ENCODE measurements around the gene NACA2.

Gene NACA2

GRCh38 chr17:61611323-61611722, 20.3 kb upstream of the NACA2 start:
- ChIA-PET CTCF (no interaction called here), POLR2A (ENCODE audit: low non-redundant PET) (no interaction called here)
- no peak overlapping the region for H3K27ac ChIP-seq
- no peak for DNase-seq (ENCODE audit: low spot score)
- no peak for TF ChIP-seq CTCF (conservative IDR thresholded peaks at IDR 0.05; ENCODE audit: low read depth)

GRCh38 chr17:61605692-61606091, 14.7 kb upstream of the NACA2 start:
- no peak overlapping the region for H3K27ac ChIP-seq
- DNase-seq (ENCODE audit: low spot score): no peak
- TF ChIP-seq CTCF (conservative IDR thresholded peaks at IDR 0.05; ENCODE audit: low read depth): no peak
- ChIA-PET CTCF (interaction anchor here (0.6 kb wide), 1 partner anchor 965 kb away, joined by 8 read pairs; no protein-coding TSS in a partner anchor), POLR2A (ENCODE audit: low non-redundant PET) (no interaction called here)

- ChIA-PET POLR2A (ENCODE audit: low non-redundant PET) (no interaction called here), CTCF (interaction anchor here (1.2 kb wide), 1 partner anchor 16 kb away, joined by 3 read pairs; no protein-coding TSS in a partner anchor)
- DNase-seq (ENCODE audit: low spot score): no peak
- TF ChIP-seq CTCF (conservative IDR thresholded peaks at IDR 0.05; ENCODE audit: low read depth): no peak
- no peak overlapping the region for H3K27ac ChIP-seq
Measured at GRCh38 chr17:61601297-61601696, 10.3 kb upstream of the NACA2 start.

- ChIA-PET POLR2A (ENCODE audit: low non-redundant PET) (no interaction called here), CTCF (interaction anchor here (1.2 kb wide), 1 partner anchor 15 kb away, joined by 3 read pairs; no protein-coding TSS in a partner anchor)
- no peak overlapping the region for H3K27ac ChIP-seq
- no peak for TF ChIP-seq CTCF (conservative IDR thresholded peaks at IDR 0.05; ENCODE audit: low read depth)
- DNase-seq (ENCODE audit: low spot score): no peak
Measured at GRCh38 chr17:61600621-61601020, 9.6 kb upstream of the NACA2 start.

- POLR2A ChIA-PET (ENCODE audit: low non-redundant PET): no interaction called here
- no peak for DNase-seq (ENCODE audit: low spot score)
- CTCF ChIA-PET: no interaction called here
- TF ChIP-seq CTCF (conservative IDR thresholded peaks at IDR 0.05; ENCODE audit: low read depth): no peak
- no peak overlapping the region for H3K27ac ChIP-seq
Measured at GRCh38 chr17:61599608-61600007, 8.6 kb upstream of the NACA2 start.

GRCh38 chr17:61598014-61598413, 7.0 kb upstream of the NACA2 start:
- ChIA-PET POLR2A (ENCODE audit: low non-redundant PET) (no interaction called here), CTCF (interaction anchor here (1.1 kb wide), 1 partner anchor 15 kb away, joined by 4 read pairs; no protein-coding TSS in a partner anchor)
- TF ChIP-seq CTCF (conservative IDR thresholded peaks at IDR 0.05; ENCODE audit: low read depth): no peak
- no peak for DNase-seq (ENCODE audit: low spot score)
- H3K27ac ChIP-seq: no peak overlapping the region

- TF ChIP-seq CTCF (conservative IDR thresholded peaks at IDR 0.05; ENCODE audit: low read depth): no peak
- POLR2A ChIA-PET (ENCODE audit: low non-redundant PET): no interaction called here
- H3K27ac ChIP-seq: no peak overlapping the region
- DNase-seq (ENCODE audit: low spot score): no peak
- CTCF ChIA-PET: interaction anchor here (1.1 kb wide), 1 partner anchor 14 kb away, joined by 4 read pairs; no protein-coding TSS in a partner anchor
Measured at GRCh38 chr17:61597607-61598006, 6.6 kb upstream of the NACA2 start.

All from RWPE1 (cell line).